ENCODE measurements around the gene RDH13.

RDH13 gene

DNA sequence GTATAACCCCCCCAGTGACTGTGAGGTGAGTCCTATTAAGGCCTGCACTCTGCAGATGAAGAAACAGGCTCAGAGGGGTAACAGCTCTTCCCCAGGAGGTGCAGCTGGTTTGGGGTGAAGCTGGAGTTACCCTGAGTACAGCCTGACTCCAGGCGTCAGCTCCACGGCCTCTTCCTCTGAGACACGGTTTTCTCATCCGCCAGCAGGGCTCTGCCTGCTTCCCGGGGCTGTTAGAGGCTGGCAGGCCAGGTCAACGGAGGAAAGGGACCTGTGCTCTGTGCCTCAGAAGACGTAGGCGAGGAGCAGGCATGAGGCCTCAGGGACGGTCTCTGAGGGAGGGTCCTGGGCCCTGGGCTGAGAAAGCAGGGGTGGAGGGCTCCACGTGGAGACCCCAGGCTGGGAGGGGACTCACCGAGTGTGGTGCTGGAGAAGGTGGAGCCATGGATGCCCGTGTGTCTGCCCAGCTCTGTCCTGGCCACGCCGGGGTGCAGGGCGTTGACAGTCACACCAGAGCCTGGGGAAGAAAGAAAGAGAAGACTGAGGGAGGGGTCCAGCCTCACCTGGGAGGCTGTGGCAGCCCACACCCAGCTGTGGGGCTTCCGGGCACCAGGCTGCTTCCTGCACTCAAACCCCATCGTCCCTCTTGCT, 15.8 kb downstream of the RDH13 start:
- Histone ChIP-seq H3K79me2 (ENCODE audit: insufficient read depth, low read length) (no peaks in the 10 kb centered on the region), H3K36me3 (ENCODE audit: insufficient read depth, low read length) (no peaks in the 10 kb centered on the region), H3K9me2 (replicated peaks; ENCODE audit: low read depth, low read length) (no peaks in the 10 kb centered on the region), H3K27me3 (ENCODE audit: insufficient read depth, low read length, poor library complexity, severe bottlenecking) (no peaks in the 10 kb centered on the region), H3K9ac (ENCODE audit: low read depth, low read length, poor library complexity, severe bottlenecking) (no peak overlapping the region), H3F3A (ENCODE audit: low read depth) (no peaks in the 10 kb centered on the region), H2AFZ (ENCODE audit: low read length) (no peak overlapping the region), H3K4me2 (ENCODE audit: low read depth, low read length, poor library complexity, severe bottlenecking) (no peak overlapping the region), H3K4me1 (ENCODE audit: insufficient read depth, low read length, poor library complexity, severe bottlenecking) (peaks cover 1% of the 10 kb centered on the region), H3K9me3 (ENCODE audit: insufficient read depth, low read depth, low read length) (no peaks in the 10 kb centered on the region), H3K4me3 (ENCODE audit: low read length, poor library complexity, severe bottlenecking) (no peak overlapping the region), H4K20me1 (ENCODE audit: insufficient read depth, low read length, poor library complexity, severe bottlenecking) (no peaks in the 10 kb centered on the region)
- no peak for TF ChIP-seq EZH2phosphoT487 (IDR thresholded peaks at IDR 0.05; ENCODE audit: borderline replicate concordance)
- TF ChIP-seq, protein P1, sequence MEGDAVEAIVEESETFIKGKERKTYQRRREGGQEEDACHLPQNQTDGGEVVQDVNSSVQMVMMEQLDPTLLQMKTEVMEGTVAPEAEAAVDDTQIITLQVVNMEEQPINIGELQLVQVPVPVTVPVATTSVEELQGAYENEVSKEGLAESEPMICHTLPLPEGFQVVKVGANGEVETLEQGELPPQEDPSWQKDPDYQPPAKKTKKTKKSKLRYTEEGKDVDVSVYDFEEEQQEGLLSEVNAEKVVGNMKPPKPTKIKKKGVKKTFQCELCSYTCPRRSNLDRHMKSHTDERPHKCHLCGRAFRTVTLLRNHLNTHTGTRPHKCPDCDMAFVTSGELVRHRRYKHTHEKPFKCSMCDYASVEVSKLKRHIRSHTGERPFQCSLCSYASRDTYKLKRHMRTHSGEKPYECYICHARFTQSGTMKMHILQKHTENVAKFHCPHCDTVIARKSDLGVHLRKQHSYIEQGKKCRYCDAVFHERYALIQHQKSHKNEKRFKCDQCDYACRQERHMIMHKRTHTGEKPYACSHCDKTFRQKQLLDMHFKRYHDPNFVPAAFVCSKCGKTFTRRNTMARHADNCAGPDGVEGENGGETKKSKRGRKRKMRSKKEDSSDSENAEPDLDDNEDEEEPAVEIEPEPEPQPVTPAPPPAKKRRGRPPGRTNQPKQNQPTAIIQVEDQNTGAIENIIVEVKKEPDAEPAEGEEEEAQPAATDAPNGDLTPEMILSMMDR (conservative IDR thresholded peaks at IDR 0.05; ENCODE audit: low read length), result no peak

DNA sequence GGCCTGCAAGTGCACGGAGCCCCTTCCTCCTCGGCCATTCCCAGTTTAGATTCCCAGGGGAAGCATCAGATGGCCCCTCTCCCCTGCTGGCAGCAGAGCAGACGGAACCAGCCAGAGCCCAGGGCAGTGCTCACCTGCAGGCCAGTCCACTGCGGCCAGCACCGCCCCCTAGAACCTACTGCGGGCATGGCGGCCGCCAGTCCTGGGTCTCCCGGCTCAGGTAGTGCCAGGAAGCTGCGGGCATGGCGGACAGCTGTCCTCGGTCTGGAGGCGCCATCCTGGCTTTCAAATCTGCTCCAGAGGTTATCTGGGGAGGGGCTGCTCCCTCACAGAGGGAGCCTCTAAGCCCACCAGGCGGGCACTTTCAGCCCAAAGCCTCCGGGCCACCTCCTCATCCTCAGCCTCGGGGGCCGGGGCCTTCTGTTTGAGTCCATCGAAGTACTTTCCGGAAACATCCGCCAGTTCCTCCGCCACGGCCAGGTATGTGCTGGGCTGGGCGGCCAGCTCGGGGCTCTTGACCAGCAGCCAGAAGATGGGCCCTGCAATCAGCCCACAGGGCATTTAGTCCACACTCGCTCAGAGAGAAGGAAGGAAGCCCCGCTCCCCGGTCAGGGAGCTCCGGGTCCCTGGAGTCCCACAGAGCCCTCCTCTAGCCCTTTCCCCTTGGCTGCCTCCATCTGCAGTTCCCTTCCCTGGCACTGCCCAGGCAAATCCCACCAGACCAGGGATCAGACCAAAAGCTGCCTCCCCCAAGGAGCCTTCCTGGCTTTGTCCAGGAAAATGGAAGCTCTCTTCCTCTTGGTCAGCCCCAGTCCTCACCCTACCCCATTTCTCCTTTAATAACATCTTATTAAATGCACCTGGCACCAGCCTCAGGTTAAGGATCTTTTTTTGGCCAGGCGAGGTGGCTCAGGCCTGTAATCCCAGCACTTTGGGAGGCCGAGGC, 17.9 kb downstream of the RDH13 start:
- no peaks in the 10 kb centered on the region for H3K36me3 ChIP-seq (ENCODE audit: insufficient read depth, low read length)
- H3K4me3 ChIP-seq (ENCODE audit: low read length, poor library complexity, severe bottlenecking), result no peak overlapping the region
- H2AFZ ChIP-seq (ENCODE audit: low read length), result no peak overlapping the region
- H3K27me3 ChIP-seq (ENCODE audit: insufficient read depth, low read length, poor library complexity, severe bottlenecking), result no peaks in the 10 kb centered on the region
- no peaks in the 10 kb centered on the region for H4K20me1 ChIP-seq (ENCODE audit: insufficient read depth, low read length, poor library complexity, severe bottlenecking)
- no peaks in the 10 kb centered on the region for H3K9me2 ChIP-seq (replicated peaks; ENCODE audit: low read depth, low read length)
- TF ChIP-seq, protein P1 (conservative IDR thresholded peaks at IDR 0.05; ENCODE audit: low read length), result no peak
- TF ChIP-seq EZH2phosphoT487 (IDR thresholded peaks at IDR 0.05; ENCODE audit: borderline replicate concordance), result no peak
- H3F3A ChIP-seq (ENCODE audit: low read depth), result no peaks in the 10 kb centered on the region
- H3K79me2 ChIP-seq (ENCODE audit: insufficient read depth, low read length), result no peaks in the 10 kb centered on the region
- no peak overlapping the region for H3K4me2 ChIP-seq (ENCODE audit: low read depth, low read length, poor library complexity, severe bottlenecking)
- H3K4me1 ChIP-seq (ENCODE audit: insufficient read depth, low read length, poor library complexity, severe bottlenecking), result peaks cover 5% of the 10 kb centered on the region
- no peak overlapping the region for H3K9ac ChIP-seq (ENCODE audit: low read depth, low read length, poor library complexity, severe bottlenecking)
- H3K9me3 ChIP-seq (ENCODE audit: insufficient read depth, low read depth, low read length), result no peaks in the 10 kb centered on the region

DNA sequence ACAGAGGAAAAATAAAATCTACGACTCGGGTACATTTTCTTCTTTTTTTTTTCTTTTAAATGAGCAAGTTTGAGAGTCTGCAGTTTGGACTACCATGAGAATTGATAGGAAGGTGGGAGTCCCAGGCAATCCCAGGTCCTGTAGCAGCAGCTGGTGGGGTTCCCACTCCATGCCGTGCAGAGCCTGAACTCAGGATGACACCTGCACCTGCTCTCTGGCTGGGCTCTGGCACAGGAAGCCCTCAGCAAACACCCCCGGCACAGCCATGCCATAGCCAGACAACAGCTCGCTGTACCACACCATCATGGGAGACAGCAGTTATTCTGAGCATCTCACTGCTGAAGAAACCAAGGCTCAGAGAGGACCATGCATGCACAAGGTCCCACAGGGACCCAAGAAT, 18.7 kb downstream of the RDH13 start:
- H3K4me3 ChIP-seq (ENCODE audit: low read length, poor library complexity, severe bottlenecking), result no peak overlapping the region
- no peaks in the 10 kb centered on the region for H3F3A ChIP-seq (ENCODE audit: low read depth)
- H2AFZ ChIP-seq (ENCODE audit: low read length), result no peak overlapping the region
- H3K9ac ChIP-seq (ENCODE audit: low read depth, low read length, poor library complexity, severe bottlenecking), result no peak overlapping the region
- H4K20me1 ChIP-seq (ENCODE audit: insufficient read depth, low read length, poor library complexity, severe bottlenecking), result no peaks in the 10 kb centered on the region
- no peaks in the 10 kb centered on the region for H3K9me3 ChIP-seq (ENCODE audit: insufficient read depth, low read depth, low read length)
- TF ChIP-seq, protein P1 (conservative IDR thresholded peaks at IDR 0.05; ENCODE audit: low read length), result no peak
- TF ChIP-seq EZH2phosphoT487 (IDR thresholded peaks at IDR 0.05; ENCODE audit: borderline replicate concordance), result no peak
- no peaks in the 10 kb centered on the region for H3K27me3 ChIP-seq (ENCODE audit: insufficient read depth, low read length, poor library complexity, severe bottlenecking)
- no peaks in the 10 kb centered on the region for H3K36me3 ChIP-seq (ENCODE audit: insufficient read depth, low read length)
- no peaks in the 10 kb centered on the region for H3K9me2 ChIP-seq (replicated peaks; ENCODE audit: low read depth, low read length)
- no peak overlapping the region for H3K4me2 ChIP-seq (ENCODE audit: low read depth, low read length, poor library complexity, severe bottlenecking)
- no peaks in the 10 kb centered on the region for H3K79me2 ChIP-seq (ENCODE audit: insufficient read depth, low read length)
- H3K4me1 ChIP-seq (ENCODE audit: insufficient read depth, low read length, poor library complexity, severe bottlenecking), result peaks cover 5% of the 10 kb centered on the region
